AML-193 (cell line): Measurements from ENCODE around the gene DNM2.
A peak's percentile ranks its signal among the peaks of the same experiment; 100 is the strongest.
"Not testable (repeated sequence)": the region's sequence is repeated elsewhere in the genome, so short reads cannot be mapped to it uniquely, and the experiment has no call there.

Source experiments
- DNase-seq, 2 experiments: peaks; one replicate each; lab custom pipeline; 2025; lab: John Stamatoyannopoulos, UW

Gene DNM2

GRCh38 chr19:10836479-10837330 is 118.8 kb downstream of the DNM2 start:
- DNase-seq = peak; percentile 84 to 93

- not testable (repeated sequence) for DNase-seq
Measured at GRCh38 chr19:10837649-10838048, 119.8 kb downstream of the DNM2 start.

GRCh38 chr19:10838377-10838776 is 120.5 kb downstream of the DNM2 start:
- no peak for DNase-seq

- no peak for DNase-seq
Measured at GRCh38 chr19:10839114-10840050, 121.5 kb downstream of the DNM2 start.

GRCh38 chr19:10842788-10843187 is 124.9 kb downstream of the DNM2 start:
- no peak for DNase-seq

GRCh38 chr19:10846500-10847202 is 128.8 kb downstream of the DNM2 start:
- no peak for DNase-seq

- DNase-seq = peak; percentile 71 to 78
Measured at GRCh38 chr19:10848230-10848856, 130.5 kb downstream of the DNM2 start, which contains the start of gene C19orf38. Gene C19orf38 (plus strand): TSS chr19:10848415. CDS start chr19:10848509, 94 bp downstream.

- no peak for DNase-seq
Measured at GRCh38 chr19:10850631-10851030, 132.8 kb downstream of the DNM2 start.

- DNase-seq = no peak
Measured at GRCh38 chr19:10852098-10852800, 134.4 kb downstream of the DNM2 start.

- DNase-seq = no peak
Measured at GRCh38 chr19:10852941-10853340, 135.1 kb downstream of the DNM2 start.

- no peak for DNase-seq
Measured at GRCh38 chr19:10854350-10855089, 136.6 kb downstream of the DNM2 start.

- peak; percentile 17 to 29 for DNase-seq
Measured at GRCh38 chr19:10855879-10856522, 138.1 kb downstream of the DNM2 start.

GRCh38 chr19:10856899-10857298 is 139.0 kb downstream of the DNM2 start:
- not testable (repeated sequence) for DNase-seq

GRCh38 chr19:10858204-10858828 is 140.4 kb downstream of the DNM2 start:
- peak in 1 of 2 experiments; percentile 4 for DNase-seq

GRCh38 chr19:10861103-10861651 is 143.3 kb downstream of the DNM2 start:
- peak; percentile 27 to 49 for DNase-seq

GRCh38 chr19:10862561-10863106 is 144.8 kb downstream of the DNM2 start:
- no peak for DNase-seq

- DNase-seq = no peak
Measured at GRCh38 chr19:10863107-10863717, 145.3 kb downstream of the DNM2 start.

- DNase-seq = peak; percentile 65 to 70
Measured at GRCh38 chr19:10864538-10864899, 146.6 kb downstream of the DNM2 start.
